H1 (cell line): ENCODE data around the gene LHFPL3. TPM values are rescaled to one million over a fixed set of nuclear protein-coding genes. Genes with fewer than 3 reads are reported as not detected.

Experiments
- CTCF ChIA-PET: fragments of 300-600 bp; sonication (Branson Sonifier 250); formaldehyde crosslinking; loops from one replicate; lab custom pipeline; 2021; ENCODE audit not compliant: partially characterized antibody; lab: Charles Lee
- POLR2A ChIA-PET: fragments of 300-600 bp; sonication (Branson Sonifier 250); formaldehyde crosslinking; loops from one replicate; lab custom pipeline; 2021; ENCODE audit warnings: inconsistent platforms; ENCODE audit not compliant: partially characterized antibody; lab: Charles Lee
- DNase-seq, 2 experiments: peaks; one replicate each; pipeline versions ENCODE4 v3.0.0 to v3.0.0-alpha.2; 2010 to 2022; ENCODE audit warnings: low spot score in 2 of 2, low read depth in 1 of 2, mixed read lengths in 1 of 2
- FAIRE-seq: peaks from 2 replicates; lab custom pipeline; 2011; peaks lifted over from hg19 to GRCh38; lab: Jason Lieb, UNC
- H2AFZ ChIP-seq: 2 replicates; pipeline ENCODE4 v1.8.1; 2012; ENCODE audit warnings: low read length, inconsistent platforms
- H2AK5ac ChIP-seq: 2 replicates; pipeline ENCODE4 v1.6.1; 2013; ENCODE audit warnings: low read depth, low read length
- H2BK120ac ChIP-seq: replicated peaks from 2 replicates; pipeline ENCODE3; 2013; ENCODE audit warnings: low read depth, low read length, inconsistent platforms
- H2BK12ac ChIP-seq: 2 replicates; pipeline ENCODE4 v1.6.1; 2013; ENCODE audit warnings: low read depth, low read length
- H2BK15ac ChIP-seq: 2 replicates; pipeline ENCODE4 v1.6.1; 2013; ENCODE audit warnings: low read length
- H2BK20ac ChIP-seq: 2 replicates; pipeline ENCODE4 v1.6.1; 2013; ENCODE audit warnings: low read length
- H2BK5ac ChIP-seq: 2 replicates; pipeline ENCODE4 v1.6.1; 2013; ENCODE audit warnings: low read depth, low read length
- H3K14ac ChIP-seq: 2 replicates; pipeline ENCODE4 v1.6.1; 2013; ENCODE audit warnings: inconsistent platforms; ENCODE audit not compliant: insufficient read length
- H3K18ac ChIP-seq: 2 replicates; pipeline ENCODE4 v1.6.1; 2013; ENCODE audit warnings: low read length; ENCODE audit errors: extremely low read depth
- H3K23ac ChIP-seq: 2 replicates; pipeline ENCODE4 v1.6.1; 2013; ENCODE audit warnings: inconsistent platforms; ENCODE audit not compliant: insufficient read length
- H3K23me2 ChIP-seq: 2 replicates; pipeline ENCODE4 v1.6.1; 2013; ENCODE audit warnings: low read depth, low read length
- H3K27ac ChIP-seq: 2 replicates; pipeline ENCODE4 v1.6.1; 2011; ENCODE audit warnings: low read depth, low read length, inconsistent platforms
- H3K27me3 ChIP-seq, 4 experiments: replicated peaks in 1 of 4; 1 replicate in 1 of 4; 2 replicates in 3 of 4; pipeline versions ENCODE4 v1.6.1 to v1.8.1; 2011 to 2013; ENCODE audit warnings: low read length in 3 of 4, mild to moderate bottlenecking in 3 of 4, inconsistent platforms in 2 of 4, mixed read lengths in 2 of 4, moderate library complexity in 1 of 4; ENCODE audit not compliant: control insufficient read depth in 3 of 4, insufficient read depth in 3 of 4; ENCODE audit errors: extremely low read depth in 1 of 4
- H3K36me3 ChIP-seq, 4 experiments: 2 replicates each; pipeline versions ENCODE4 v1.6.1 to v1.8.1; 2011 to 2013; ENCODE audit warnings: mild to moderate bottlenecking in 4 of 4, low read length in 3 of 4, moderate library complexity in 2 of 4, control low read depth in 1 of 4, inconsistent platforms in 1 of 4; ENCODE audit not compliant: insufficient read depth in 4 of 4, control insufficient read depth in 2 of 4
- H3K4ac ChIP-seq: replicated peaks from 2 replicates; pipeline ENCODE3; 2013; ENCODE audit warnings: low read length, low read depth, mixed read lengths, inconsistent platforms; ENCODE audit not compliant: insufficient read length
- H3K4me1 ChIP-seq, 4 experiments: replicated peaks in 1 of 4; 1 replicate in 1 of 4; 2 replicates in 3 of 4; pipeline versions ENCODE4 v1.6.1 to v1.8.1; 2011 to 2013; ENCODE audit warnings: low read length in 3 of 4, inconsistent platforms in 2 of 4, mixed read lengths in 1 of 4; ENCODE audit not compliant: insufficient read depth in 4 of 4, control insufficient read depth in 3 of 4
- H3K4me2 ChIP-seq, 2 experiments: 2 replicates each; pipeline versions ENCODE4 v1.6.1 to v1.8.1; 2011 to 2013; ENCODE audit warnings: low read depth in 2 of 2, low read length in 2 of 2, control low read depth in 1 of 2, inconsistent platforms in 1 of 2, mild to moderate bottlenecking in 1 of 2; ENCODE audit not compliant: insufficient read depth in 1 of 2
- H3K4me3 ChIP-seq, 4 experiments: fragments of 200-600, 300-600 bp in 1 of 4; sonication (generic), shearing (Covaris generic), sonication (Bioruptor Twin) in 1 of 4; 2 replicates each; pipeline versions ENCODE4 v1.5.1 to v1.8.1; 2011 to 2016; ENCODE audit warnings: low read length in 4 of 4, low read depth in 3 of 4, control low read depth in 2 of 4, inconsistent platforms in 2 of 4, mild to moderate bottlenecking in 2 of 4, mixed read lengths in 1 of 4, moderate library complexity in 1 of 4; ENCODE audit not compliant: insufficient read depth in 2 of 4; ENCODE audit errors: extremely low read depth in 1 of 4
- H3K56ac ChIP-seq: replicated peaks from 2 replicates; pipeline ENCODE3; 2013; ENCODE audit warnings: low read depth, mild to moderate bottlenecking, mixed read lengths, low read length, inconsistent platforms; ENCODE audit not compliant: insufficient read length
- H3K79me1 ChIP-seq: 2 replicates; pipeline ENCODE4 v1.6.1; 2013; ENCODE audit warnings: low read depth, low read length, control low read depth
- H3K79me2 ChIP-seq, 2 experiments: 2 replicates each; pipeline versions ENCODE4 v1.6.1 to v1.8.1; 2012 to 2013; ENCODE audit warnings: low read length in 2 of 2, mild to moderate bottlenecking in 2 of 2, inconsistent platforms in 1 of 2; ENCODE audit not compliant: insufficient read depth in 2 of 2, control insufficient read depth in 1 of 2
- H3K9ac ChIP-seq, 4 experiments: replicated peaks in 1 of 4; 1 replicate in 1 of 4; 2 replicates in 3 of 4; pipeline versions ENCODE4 v1.6.1 to v1.8.1; 2011 to 2013; ENCODE audit warnings: low read depth in 3 of 4, low read length in 3 of 4, control low read depth in 2 of 4, mild to moderate bottlenecking in 2 of 4, moderate library complexity in 2 of 4, inconsistent platforms in 1 of 4; ENCODE audit errors: extremely low read depth in 1 of 4
- H3K9me3 ChIP-seq, 2 experiments: 2 replicates each; pipeline versions ENCODE4 v1.6.1 to v1.8.1; 2012 to 2013; ENCODE audit warnings: mild to moderate bottlenecking in 2 of 2, moderate library complexity in 2 of 2, control low read depth in 1 of 2, inconsistent platforms in 1 of 2, low read depth in 1 of 2, low read length in 1 of 2, mixed read lengths in 1 of 2; ENCODE audit not compliant: insufficient read depth in 2 of 2
- H4K20me1 ChIP-seq, 2 experiments: replicated peaks in 1 of 2; 2 replicates each; pipeline versions ENCODE3 to v1.8.1; 2011 to 2013; ENCODE audit warnings: inconsistent platforms in 2 of 2, low read length in 2 of 2, mild to moderate bottlenecking in 1 of 2; ENCODE audit not compliant: insufficient read depth in 2 of 2, control insufficient read depth in 1 of 2
- H4K5ac ChIP-seq: 2 replicates; pipeline ENCODE4 v1.6.1; 2013; ENCODE audit warnings: low read length, low read depth, mixed read lengths, inconsistent platforms; ENCODE audit not compliant: insufficient read length
- H4K8ac ChIP-seq: 2 replicates; pipeline ENCODE4 v1.8.0; 2013; ENCODE audit warnings: mild to moderate bottlenecking, moderate library complexity, low read length, inconsistent platforms; ENCODE audit not compliant: insufficient read depth; ENCODE audit errors: extremely low read depth
- H4K91ac ChIP-seq: replicated peaks from 2 replicates; pipeline ENCODE3; 2013; ENCODE audit warnings: low read length, mixed read lengths, inconsistent platforms; ENCODE audit not compliant: insufficient read length
- CTCF ChIP-seq, 3 experiments: IDR thresholded peaks; 1 replicate in 2 of 3; 2 replicates in 1 of 3; pipeline versions ENCODE4 v1.5.1 to v1.6.1; 2011; ENCODE audit warnings: low read length in 3 of 3, mild to moderate bottlenecking in 3 of 3, inconsistent platforms in 2 of 3, low read depth in 1 of 3, moderate library complexity in 1 of 3; ENCODE audit not compliant: insufficient read depth in 1 of 3; ENCODE audit errors: control extremely low read depth in 1 of 3
- E2F6 ChIP-seq: IDR thresholded peaks from 2 replicates; pipeline ENCODE4 v1.6.1; 2012; ENCODE audit warnings: inconsistent platforms
- RAD21 ChIP-seq, 2 experiments: IDR thresholded peaks in 1 of 2; conservative IDR thresholded peaks in 1 of 2; 2 replicates each; pipeline ENCODE4 v1.6.1; 2011; ENCODE audit warnings: low read depth in 2 of 2, low read length in 2 of 2, improper control_type of control experiment in 1 of 2, inconsistent platforms in 1 of 2, mild to moderate bottlenecking in 1 of 2, moderate library complexity in 1 of 2
- WGBS, 2 experiments: shearing (Covaris generic) in 1 of 2; methylation state at CpG; one replicate each; pipeline versions ENCODE4 v1.1.6 to v1.1.7; 2013 to 2015; ENCODE audit warnings: low lambda C conversion rate in 2 of 2, mixed read lengths in 2 of 2, inconsistent platforms in 1 of 2, low coverage in 1 of 2, missing lambda C conversion rate in 1 of 2; ENCODE audit not compliant: insufficient replicate concordance in 2 of 2, insufficient coverage in 1 of 2, insufficient read length in 1 of 2; ENCODE audit errors: extremely low coverage in 1 of 2, missing lambda C conversion rate in 1 of 2; 5-methylcytosine and 5-hydroxymethylcytosine counted together
- polyA plus RNA-seq, 7 experiments: library from polyadenylated mRNA; depleted of rRNA in 3 of 7; stranded (reverse) in 5 of 7; unstranded in 2 of 7; fragments of >200 nt in 5 of 7; fragments of 200-250 nt in 2 of 7; gene quantifications; 1 replicate in 5 of 7; 2 replicates in 1 of 7; 4 replicates in 1 of 7; pipeline versions ENCODE4 v1.2.1 to v1.2.3, GENCODE V29; 2011 to 2013; ENCODE audit warnings: missing spikeins in 2 of 7, mixed read lengths in 2 of 7
- total RNA-seq: library from RNA; stranded (reverse); fragmentation: NEBNext Ultra II Directional; extraction: Animal tissue kit (Norgen Biotek cat#: 25700); gene quantifications from 2 replicates; pipeline ENCODE4 v1.2.1, GENCODE V29; 2021

LHFPL3 gene
- total and polyA plus RNA-seq, 2 of the 8 experiments (the other 6 are each of a cell fraction or from before 2014, with no cell fraction given) = 0.24 to 0.50 TPM

DNA sequence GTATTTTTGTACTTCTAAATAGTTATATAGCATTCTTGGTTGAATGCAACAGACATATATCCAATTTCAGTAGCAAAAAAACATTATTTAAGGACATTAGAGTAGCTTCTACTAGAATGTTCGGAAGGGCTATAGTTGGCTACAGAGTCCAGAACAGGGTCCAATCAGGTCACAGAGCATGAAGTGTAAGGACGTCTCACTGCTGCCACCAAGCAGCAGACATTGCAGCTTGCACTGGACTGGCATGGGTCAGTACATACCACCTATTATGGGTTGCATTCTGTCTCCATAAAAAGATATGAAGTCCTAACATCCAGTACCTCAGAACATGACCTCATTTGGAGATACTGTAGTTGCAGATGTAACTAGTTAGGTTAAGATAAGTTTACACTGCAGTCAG, 87.3 kb downstream of the LHFPL3 start:
- CTCF ChIA-PET = interaction anchor here (0.8 kb wide), 1 partner anchor 333 kb away, joined by 3 read pairs; no protein-coding TSS in a partner anchor
- H2BK120ac ChIP-seq = no peak overlapping the region
- H2BK20ac ChIP-seq = no peak overlapping the region
- DNase-seq (no peak), FAIRE-seq (no peak)
- H3K23me2 ChIP-seq = no peaks in the 10 kb centered on the region
- POLR2A ChIA-PET = no interaction called here
- H4K8ac ChIP-seq = no peak overlapping the region
- no peak overlapping the region for H4K91ac ChIP-seq
- no peaks in the 10 kb centered on the region for H3K36me3 ChIP-seq
- no peaks in the 10 kb centered on the region for H3K79me2 ChIP-seq
- H3K4me1 ChIP-seq = no peaks in the 10 kb centered on the region
- no peaks in the 10 kb centered on the region for H3K79me1 ChIP-seq
- H4K5ac ChIP-seq = no peak overlapping the region
- no peak overlapping the region for H3K4me3 ChIP-seq
- no peak overlapping the region for H3K27ac ChIP-seq
- H3K9ac ChIP-seq = no peak overlapping the region
- H3K4ac ChIP-seq = no peak overlapping the region
- no peak overlapping the region for H2BK15ac ChIP-seq
- H2BK5ac ChIP-seq = no peak overlapping the region
- TF ChIP-seq RAD21 (IDR thresholded peaks at IDR 0.05 in 1 of 2, conservative IDR thresholded peaks at IDR 0.05 in 1 of 2; ENCODE audit: low read depth in 2 of 2, low read length in 2 of 2) (peak in 1 of 2 experiments; percentile 23; a peak in 1 of 4 replicates), CTCF (IDR thresholded peaks at IDR 0.05; ENCODE audit: control extremely low read depth in 1 of 3, insufficient read depth in 1 of 3, low read depth in 1 of 3, low read length in 3 of 3) (peak in 2 of 3 experiments; percentile 15 to 39; a peak in 2 of 4 replicates), E2F6 (no peak)
- no peak overlapping the region for H3K23ac ChIP-seq
- no peak overlapping the region for H2BK12ac ChIP-seq
- H3K9me3 ChIP-seq = no peaks in the 10 kb centered on the region
- 88% methylated on average over 2 of the region's 2 CpGs; no CpG with 5 or more reads in 1 of the 2 experiments for WGBS, 2 experiments
- no peak overlapping the region for H3K14ac ChIP-seq
- no peak overlapping the region for H3K56ac ChIP-seq
- H3K4me2 ChIP-seq = no peak overlapping the region
- H4K20me1 ChIP-seq = no peaks in the 10 kb centered on the region
- no peak overlapping the region for H2AK5ac ChIP-seq
- no peak overlapping the region for H3K18ac ChIP-seq
- H2AFZ ChIP-seq = no peak overlapping the region
- H3K27me3 ChIP-seq = no peaks in the 10 kb centered on the region
